SK-N-MC (cell line): ENCODE data around the gene GYG1.
"Not testable (repeated sequence)": the region's sequence is repeated elsewhere in the genome, so short reads cannot be mapped to it uniquely, and the experiment has no call there.

Experiments
- DNase-seq: peaks from one replicate; pipeline ENCODE4 v3.0.0-alpha.2; 2011; ENCODE audit warnings: low read depth, low spot score
- H3K27ac ChIP-seq: fragments of 200-600 bp; sonication (generic); 2 replicates; pipeline ENCODE4 v1.5.1; 2016; ENCODE audit warnings: mixed run types
- H3K36me3 ChIP-seq: fragments of 200-600 bp; sonication (generic); 2 replicates; pipeline ENCODE4 v1.6.1; 2017; ENCODE audit warnings: antibody characterized with exemption, low read length, mixed read lengths; ENCODE audit not compliant: insufficient read depth
- H3K4me3 ChIP-seq: fragments of 200-600 bp; sonication (generic); 2 replicates; pipeline ENCODE4 v1.5.1; 2016
- H3K9ac ChIP-seq: fragments of 200-600 bp; sonication (generic); 2 replicates; pipeline ENCODE4 v1.8.0; 2017; ENCODE audit warnings: mixed run types, mixed read lengths; ENCODE audit not compliant: insufficient read length
- H3K9me3 ChIP-seq: fragments of 200-600 bp; sonication (generic); 2 replicates; pipeline ENCODE4 v1.6.1; 2017; ENCODE audit warnings: low read depth, mild to moderate bottlenecking, antibody characterized with exemption, low read length, moderate library complexity, mixed read lengths
- EZH2 ChIP-seq: fragments of 200-600 bp; sonication (generic); IDR thresholded peaks from one replicate; pipeline ENCODE4 v1.6.1; 2017; ENCODE audit warnings: antibody characterized with exemption
- FOXP2 ChIP-seq: optimal IDR thresholded peaks from 2 replicates; pipeline ENCODE3; 2011; ENCODE audit warnings: mild to moderate bottlenecking, moderate library complexity; ENCODE audit not compliant: insufficient read depth; ENCODE audit errors: extremely low read length, control extremely low read depth
- POLR2AphosphoS5 ChIP-seq: IDR thresholded peaks from 2 replicates; pipeline ENCODE4 v1.6.1; 2012; ENCODE audit warnings: mild to moderate bottlenecking, low read depth, low read length, borderline replicate concordance

GYG1 gene

GRCh38 chr3:148975248-148975647 is 16.1 kb upstream of the GYG1 start:
- H3K9me3 ChIP-seq = no peaks in the 10 kb centered on the region
- DNase-seq = no peak
- H3K9ac ChIP-seq = no peak overlapping the region
- no peak overlapping the region for H3K4me3 ChIP-seq
- TF ChIP-seq FOXP2 (no peak), POLR2AphosphoS5 (no peak), EZH2 (no peak)
- H3K36me3 ChIP-seq = no peaks in the 10 kb centered on the region
- H3K27ac ChIP-seq = no peak overlapping the region

- Histone ChIP-seq H3K9me3 (no peaks in the 10 kb centered on the region), H3K27ac (no peak overlapping the region), H3K36me3 (no peaks in the 10 kb centered on the region), H3K9ac (no peak overlapping the region), H3K4me3 (no peak overlapping the region)
- DNase-seq = no peak
- TF ChIP-seq EZH2 (no peak), FOXP2 (no peak), POLR2AphosphoS5 (no peak)
These were observed 15.6 kb upstream of the GYG1 start for GRCh38 chr3:148975696-148976095.

GRCh38 chr3:148981273-148981672 is 10.1 kb upstream of the GYG1 start:
- Histone ChIP-seq H3K4me3 (no peak overlapping the region), H3K9me3 (no peaks in the 10 kb centered on the region)
- TF ChIP-seq POLR2AphosphoS5 = no peak
- TF ChIP-seq FOXP2 = no peak
- TF ChIP-seq EZH2 = no peak

GRCh38 chr3:148987551-148987950 is 3.8 kb upstream of the GYG1 start:
- not testable (repeated sequence) for H3K4me3 ChIP-seq, H3K9me3 ChIP-seq, H3K27ac ChIP-seq, H3K36me3 ChIP-seq, DNase-seq, H3K9ac ChIP-seq

More at GRCh38 chr3:148981273-148981672, 10.1 kb upstream of the GYG1 start:
- no peak for DNase-seq
- no peak overlapping the region for H3K27ac ChIP-seq
- no peaks in the 10 kb centered on the region for H3K36me3 ChIP-seq
- no peak overlapping the region for H3K9ac ChIP-seq

GRCh38 chr3:148990236-148990635 is 1.1 kb upstream of the GYG1 start:
- TF ChIP-seq FOXP2 = no peak
- no peak for TF ChIP-seq EZH2
- no peak for TF ChIP-seq POLR2AphosphoS5
- Histone ChIP-seq H3K9me3 (no peaks in the 10 kb centered on the region), H3K4me3 (no peak overlapping the region), H3K36me3 (no peaks in the 10 kb centered on the region), H3K27ac (no peak overlapping the region), H3K9ac (no peak overlapping the region)
- DNase-seq = no peak

GRCh38 chr3:148992027-148992634 is 791 bp downstream of the GYG1 start:
- Histone ChIP-seq H3K4me3 (peak overlapping the region; percentile 93), H3K9me3 (no peaks in the 10 kb centered on the region), H3K27ac (no peak overlapping the region), H3K36me3 (no peaks in the 10 kb centered on the region), H3K9ac (peak overlapping the region; percentile 75)
- TF ChIP-seq FOXP2 = no peak
- TF ChIP-seq POLR2AphosphoS5 = no peak
- no peak for TF ChIP-seq EZH2
- no peak for DNase-seq

- no peak for TF ChIP-seq POLR2AphosphoS5
- no peak for TF ChIP-seq FOXP2
- no peak for TF ChIP-seq EZH2
- DNase-seq = no peak
- H3K4me3 ChIP-seq = no peak overlapping the region
- no peaks in the 10 kb centered on the region for H3K36me3 ChIP-seq
- no peak overlapping the region for H3K27ac ChIP-seq
- no peak overlapping the region for H3K9ac ChIP-seq
- H3K9me3 ChIP-seq = no peaks in the 10 kb centered on the region
These were observed 1.4 kb downstream of the GYG1 start for GRCh38 chr3:148992635-148993255.

- H3K36me3 ChIP-seq = 0 out of 2 replicates have a peak, but pooled peaks cover 3% of the 10 kb centered on the region
- TF ChIP-seq FOXP2 = no peak
- no peak for TF ChIP-seq EZH2
- TF ChIP-seq POLR2AphosphoS5 = no peak
These were observed 6.3 kb downstream of the GYG1 start for GRCh38 chr3:148997623-148998022.

GRCh38 chr3:148998297-148998696 is 7.0 kb downstream of the GYG1 start:
- Histone ChIP-seq H3K36me3 (0 out of 2 replicates have a peak, but pooled peaks cover 3% of the 10 kb centered on the region), H3K9ac (no peak overlapping the region), H3K27ac (no peak overlapping the region), H3K9me3 (no peaks in the 10 kb centered on the region), H3K4me3 (no peak overlapping the region)
- TF ChIP-seq POLR2AphosphoS5 = no peak
- TF ChIP-seq FOXP2 = no peak
- TF ChIP-seq EZH2 = no peak
- no peak for DNase-seq

More at GRCh38 chr3:148997623-148998022, 6.3 kb downstream of the GYG1 start:
- Histone ChIP-seq H3K27ac (no peak overlapping the region), H3K9me3 (no peaks in the 10 kb centered on the region), H3K4me3 (no peak overlapping the region), H3K9ac (no peak overlapping the region)
- DNase-seq = no peak
